NOMO-1 treated with DMSO at 0.1 percent for 48 hours (cell line): ENCODE data around the gene SMIM12.

Experiments used
- DNase-seq: peaks from one replicate; lab custom pipeline; 2025; ENCODE audit not compliant: unreplicated experiment; lab: John Stamatoyannopoulos, UW

The SMIM12 gene

DNA sequence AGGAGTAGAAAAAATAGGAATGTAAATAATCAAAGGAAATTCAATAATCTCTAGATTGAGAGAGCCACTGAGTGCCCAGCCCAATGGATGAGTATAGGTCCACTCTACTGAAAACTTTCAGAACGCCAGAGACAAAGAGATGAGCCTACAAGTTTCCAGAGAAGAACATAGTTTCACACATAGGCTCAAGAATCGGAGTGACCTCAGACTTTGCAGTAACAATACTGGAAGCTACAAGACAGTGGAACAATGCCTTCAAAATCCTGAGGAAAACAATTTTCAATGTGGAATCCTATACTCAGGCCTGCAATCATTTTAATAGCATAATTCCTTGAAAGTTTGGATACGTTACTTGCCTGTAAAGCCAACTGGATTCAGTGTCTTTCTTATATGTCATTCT lies 55.8 kb downstream of the SMIM12 start:
- no peak for DNase-seq
